Psoas muscle (tissue), 8 donors: ENCODE data around the gene COBLL1. TPM values are rescaled to one million over a fixed set of nuclear protein-coding genes. Genes with fewer than 3 reads are reported as not detected.

ENCODE experiments used
- ATAC-seq, 4 donors: fragments of 200-7000 bp; cut with Tn5 transposase; one replicate each; pipeline ENCODE4 v1.9.1; 2020; ENCODE audit warnings: moderate library complexity in 3 of 4, mild to moderate bottlenecking in 2 of 4
- DNase-seq, 2 donors: peaks; one replicate each; pipeline ENCODE4 v3.0.0-alpha.2; 2020
- H3K27ac ChIP-seq: fragments of 200-600 bp; one replicate; pipeline ENCODE4 v1.8.0; 2022
- H3K27me3 ChIP-seq, 3 donors: fragments of 200-600 bp in 1 of 3; one replicate each; pipeline versions ENCODE4 v1.6.1 to v1.8.0; 2013 to 2022; ENCODE audit warnings: low read length in 2 of 3, mild to moderate bottlenecking in 2 of 3, moderate library complexity in 1 of 3; ENCODE audit not compliant: insufficient read depth in 3 of 3
- H3K36me3 ChIP-seq, 2 donors: fragments of 200-600 bp in 1 of 2; one replicate each; pipeline versions ENCODE4 v1.6.1 to v1.8.0; 2013 to 2022; ENCODE audit warnings: low read depth in 1 of 2, mild to moderate bottlenecking in 1 of 2, moderate library complexity in 1 of 2; ENCODE audit not compliant: insufficient read depth in 1 of 2
- H3K4me1 ChIP-seq: fragments of 200-600 bp; one replicate; pipeline ENCODE4 v1.8.0; 2022
- H3K4me3 ChIP-seq: fragments of 200-600 bp; one replicate; pipeline ENCODE4 v1.8.0; 2022; ENCODE audit warnings: mild to moderate bottlenecking
- H3K9me3 ChIP-seq: fragments of 200-600 bp; one replicate; pipeline ENCODE4 v1.8.0; 2022
- CTCF ChIP-seq: fragments of 200-600 bp; IDR thresholded peaks from one replicate; pipeline ENCODE4 v1.8.0; 2022; ENCODE audit warnings: antibody characterized with exemption
- WGBS, 3 donors: extraction: QIAGEN DNeasy Blood & Tissue Kit; methylation state at CpG; one replicate each; pipeline versions ENCODE4 v1.1.6 to v1.1.7; 2013; 5-methylcytosine and 5-hydroxymethylcytosine counted together
- intact Hi-C, 2 donors: fragments of 100-400 bp; cut with DNase I; formaldehyde crosslinking; loops; one replicate each; pipeline versions ENCODE4 v1.11.0 to v1.14.2; 2022
- polyA plus RNA-seq, 3 donors: library from polyadenylated mRNA; stranded (reverse); fragments of 200-250 nt; gene quantifications; one replicate each; pipeline ENCODE4 v1.2.3, GENCODE V29; 2013
- total RNA-seq, 4 donors: library from RNA; stranded (reverse); fragmentation: NEBNext Ultra II Directional in 2 of 4; extraction: Animal tissue kit (Norgen Biotek cat#: 25700) in 2 of 4; gene quantifications; one replicate each; pipeline versions ENCODE4 v1.2.1 to v1.2.4, GENCODE V29; 2021 to 2023
- donor health status: healthy with polysubstance abuse.
- donor health status: DM: no; HTN: no; CAD: no; lungs with moderate emphysema.
- donor health status: Bipolar disorder and iron deficiency.
- donor health status: healthy.
- donor health status: DM: yes; HTN: yes; CAD: no.
- donor health status: DM: no; HTN: no; CAD: no.
- donor health status: DM: no; HTN: no; CAD: no.
- donor health status: DM: yes; HTN: yes; CAD: no.

COBLL1 gene
- total and polyA plus RNA-seq, 7 donors = 1.5 to 6.1 (median 3.4) TPM

- DNase-seq (no peak), ATAC-seq (no peak)
- Histone ChIP-seq H3K27ac (no peak overlapping the region), H3K9me3 (no peaks in the 10 kb centered on the region), H3K4me1 (no peaks in the 10 kb centered on the region), H3K4me3 (no peak overlapping the region), H3K27me3 (no peaks in the 10 kb centered on the region), H3K36me3 (no peaks in the 10 kb centered on the region)
- WGBS, 3 donors = 87 to 93% (median 88%) methylated on average over 3 of the region's 3 CpGs
- no peak for TF ChIP-seq CTCF
- intact Hi-C loops = no loop called here
Observed at GRCh38 chr2:164766954-164767320, 74.7 kb downstream of the COBLL1 start.

GRCh38 chr2:164766216-164766953 is 75.2 kb downstream of the COBLL1 start:
- 90 to 98% (median 93%) methylated on average over 4 of the region's 4 CpGs for WGBS, 3 donors
- TF ChIP-seq CTCF = no peak
- H3K36me3 ChIP-seq = no peaks in the 10 kb centered on the region

GRCh38 chr2:164764996-164765395 is 76.6 kb downstream of the COBLL1 start:
- no peak overlapping the region for H3K27ac ChIP-seq
- H3K9me3 ChIP-seq = no peaks in the 10 kb centered on the region
- no peaks in the 10 kb centered on the region for H3K36me3 ChIP-seq
- TF ChIP-seq CTCF = no peak
- DNase-seq (no peak), ATAC-seq (no peak)
- H3K4me3 ChIP-seq = no peak overlapping the region
- WGBS, 3 donors = 88 to 93% (median 92%) methylated on average over 3 of the region's 3 CpGs
- no peaks in the 10 kb centered on the region for H3K27me3 ChIP-seq
- intact Hi-C loops = no loop called here
- H3K4me1 ChIP-seq = no peaks in the 10 kb centered on the region

More at GRCh38 chr2:164766216-164766953, 75.2 kb downstream of the COBLL1 start:
- DNase-seq (no peak), ATAC-seq (no peak)
- no peaks in the 10 kb centered on the region for H3K9me3 ChIP-seq
- H3K4me1 ChIP-seq = no peaks in the 10 kb centered on the region
- no peak overlapping the region for H3K27ac ChIP-seq
- no peak overlapping the region for H3K4me3 ChIP-seq
- no peaks in the 10 kb centered on the region for H3K27me3 ChIP-seq
- intact Hi-C loops = no loop called here

DNA sequence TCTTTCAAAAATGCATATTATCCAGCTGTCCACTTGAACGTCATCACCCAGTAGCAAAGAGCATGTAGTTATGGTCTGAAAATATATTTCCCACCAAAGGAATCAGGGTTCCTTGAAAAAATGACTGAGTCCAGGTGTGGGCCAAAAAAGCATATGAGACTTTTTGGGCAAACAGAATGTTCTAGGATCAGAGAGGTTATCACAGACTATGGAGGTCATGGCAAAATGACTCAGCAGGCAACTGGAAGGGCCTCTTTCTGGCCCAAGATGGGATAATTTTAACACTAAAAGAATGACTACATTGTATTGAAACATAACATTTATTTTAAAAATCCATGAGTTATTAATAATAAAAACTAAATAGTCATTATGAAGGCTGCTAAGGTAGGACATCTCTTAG is 77.1 kb downstream of the COBLL1 start:
- TF ChIP-seq CTCF = no peak
- H3K27ac ChIP-seq = no peak overlapping the region
- no peaks in the 10 kb centered on the region for H3K27me3 ChIP-seq
- H3K4me1 ChIP-seq = no peaks in the 10 kb centered on the region
- H3K4me3 ChIP-seq = no peak overlapping the region
- ATAC-seq = no peak
- no peak for DNase-seq
- no peaks in the 10 kb centered on the region for H3K36me3 ChIP-seq
- intact Hi-C loops = no loop called here
- no peaks in the 10 kb centered on the region for H3K9me3 ChIP-seq
- 87 to 98% (median 89%) methylated on average over 1 of the region's 1 CpG for WGBS, 3 donors

- DNase-seq = no peak
- Histone ChIP-seq H3K9me3 (no peaks in the 10 kb centered on the region), H3K4me3 (no peak overlapping the region), H3K36me3 (no peaks in the 10 kb centered on the region), H3K4me1 (no peaks in the 10 kb centered on the region), H3K27ac (no peak overlapping the region), H3K27me3 (no peaks in the 10 kb centered on the region)
- 91 to 97% (median 91%) methylated on average over 5 of the region's 5 CpGs for whole genome bisulfite sequencing, 3 donors
- ATAC-seq = no peak
- intact Hi-C loops = no loop called here
- no peak for TF ChIP-seq CTCF
Observed at GRCh38 chr2:164763431-164763830, 78.2 kb downstream of the COBLL1 start.
